NCI-H1417 (cell line): ENCODE data around the gene NEK4.

Source experiments
- DNase-seq, 3 experiments: peaks; one replicate each; lab custom pipeline; 2025; lab: John Stamatoyannopoulos, UW

The NEK4 gene

DNA sequence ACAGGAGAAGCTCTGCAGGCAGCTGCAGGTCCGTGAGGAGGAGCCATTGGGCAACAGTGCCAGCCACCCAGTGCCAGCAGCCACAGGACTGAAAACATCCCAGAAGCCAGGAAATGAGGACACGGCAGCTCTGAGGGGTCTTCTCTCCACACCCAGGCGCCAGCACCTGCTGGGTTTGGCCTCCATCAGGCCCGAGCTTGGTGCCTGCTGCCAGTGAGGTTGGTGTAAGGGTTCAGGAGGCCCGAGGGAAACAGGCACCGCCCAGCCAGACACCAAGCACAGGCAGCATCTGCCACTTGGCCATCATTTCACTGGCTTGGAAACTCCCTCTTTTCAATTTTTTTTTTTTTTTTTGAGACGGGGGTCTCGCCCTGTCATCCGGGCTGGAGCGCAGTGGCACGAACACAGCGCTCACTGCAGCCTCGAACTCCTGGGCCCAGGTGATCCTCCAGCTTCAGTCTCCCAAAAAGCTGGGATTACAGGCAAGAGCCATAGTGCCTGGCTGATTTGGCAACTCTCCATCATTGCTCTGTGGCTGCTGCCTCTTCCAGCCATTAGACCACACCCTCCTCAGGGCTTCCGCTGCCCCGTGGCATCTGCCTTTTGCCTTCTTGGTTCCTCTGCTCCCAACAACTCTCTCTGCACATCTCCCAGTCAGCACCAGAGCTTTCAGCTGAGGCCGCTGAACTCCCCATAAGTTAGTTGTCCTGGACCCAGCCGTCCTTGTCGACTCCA, 22.4 kb upstream of the NEK4 start:
- DNase-seq, result no peak

DNA sequence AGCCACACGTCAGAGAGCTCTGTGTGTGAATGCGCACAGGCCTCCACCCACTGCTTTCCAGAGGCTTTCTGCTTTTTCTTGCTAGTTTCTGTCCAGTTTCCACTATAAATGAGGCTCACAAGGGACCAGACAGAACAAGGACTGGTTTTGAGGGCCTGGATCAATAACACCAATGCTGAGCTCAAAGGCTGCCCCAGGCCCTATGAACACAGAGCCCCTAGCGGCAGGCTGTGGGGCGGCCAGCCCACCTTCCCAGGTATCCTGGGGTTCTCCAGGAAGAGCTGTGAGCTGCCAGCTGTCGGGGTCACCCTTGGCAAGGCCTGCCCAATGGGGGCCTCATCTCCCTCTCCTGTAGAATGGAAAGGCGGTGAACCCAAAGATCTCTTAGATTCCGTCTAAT, 21.7 kb upstream of the NEK4 start:
- no peak for DNase-seq

DNA sequence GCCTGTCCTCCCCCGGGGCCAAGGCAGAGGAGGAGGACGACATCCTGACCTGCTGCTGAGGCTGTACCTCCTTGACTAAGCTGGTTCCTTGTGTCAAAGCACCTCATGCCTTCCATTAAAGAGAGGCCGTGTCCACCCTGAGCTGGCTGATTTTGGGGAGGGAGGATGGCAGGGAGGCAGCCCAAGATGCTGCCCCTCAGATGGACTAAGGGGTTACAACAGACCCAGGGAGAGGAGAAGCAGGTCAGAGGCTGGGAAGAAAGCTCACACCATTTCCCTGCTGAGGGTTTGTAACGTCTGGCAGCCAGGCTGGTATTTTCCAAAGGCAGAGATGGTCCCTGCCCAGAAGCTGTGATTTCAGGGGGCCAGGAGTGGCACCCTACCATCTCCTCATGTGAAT, 21.2 kb upstream of the NEK4 start:
- no peak for DNase-seq

DNA sequence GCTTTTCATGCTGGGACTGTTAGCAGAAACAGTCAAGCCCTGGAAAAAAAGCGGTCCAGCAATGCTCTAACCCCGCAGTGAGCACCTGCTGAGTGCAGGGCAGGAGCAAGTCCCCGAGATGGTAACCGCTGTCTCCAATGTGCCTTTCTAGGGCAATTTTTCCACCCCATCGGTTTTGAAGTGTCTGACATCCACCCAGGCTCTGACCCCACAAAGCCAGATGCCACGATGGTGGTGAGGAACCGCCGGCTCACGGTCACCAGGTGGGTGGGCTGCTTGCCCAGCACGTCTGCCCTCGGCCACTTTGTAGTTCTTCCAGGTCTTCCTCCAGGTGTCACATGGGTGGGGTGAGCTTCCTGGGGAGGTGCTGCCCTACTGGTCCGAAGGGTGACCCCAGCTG, 20.6 kb upstream of the NEK4 start:
- no peak for DNase-seq

DNA sequence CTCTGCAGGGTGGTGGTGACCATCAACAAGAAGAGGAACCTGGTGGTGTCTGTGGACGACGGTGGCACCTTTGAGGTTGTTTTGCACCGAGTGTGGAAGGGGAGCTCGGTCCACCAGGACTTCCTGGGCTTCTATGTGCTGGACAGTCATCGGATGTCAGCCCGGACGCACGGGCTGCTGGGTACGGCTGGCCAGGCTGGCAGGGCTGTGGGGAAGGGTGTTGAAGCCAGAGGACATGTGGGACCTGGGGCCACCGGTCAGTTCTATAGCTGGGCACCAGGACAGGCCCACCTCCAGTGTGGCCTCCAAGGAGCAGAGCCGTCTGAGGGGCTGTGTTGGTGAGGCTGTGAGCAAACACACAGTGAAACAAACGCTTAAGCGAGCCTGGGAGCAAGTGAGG, 20.0 kb upstream of the NEK4 start:
- no peak for DNase-seq

DNA sequence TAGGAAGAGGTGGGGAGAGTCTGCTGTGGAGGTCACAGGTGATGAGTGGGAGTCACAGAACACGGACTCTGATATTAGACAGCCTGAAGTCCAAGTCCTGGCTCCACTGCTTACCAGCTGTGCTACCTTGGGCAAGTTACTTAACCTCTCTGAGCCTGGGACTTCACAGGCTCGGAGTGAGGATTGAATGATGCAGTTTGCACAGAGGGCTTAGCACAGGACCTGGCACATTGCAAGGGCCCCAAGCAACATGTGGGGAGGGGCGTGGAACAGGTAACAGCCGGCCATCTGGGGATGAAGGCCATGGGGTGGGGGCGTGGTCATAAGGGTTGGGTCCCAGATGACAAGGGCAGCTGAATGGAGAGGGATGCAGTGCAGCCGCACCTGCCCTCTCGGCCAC, 19.6 kb upstream of the NEK4 start:
- DNase-seq, result no peak

DNA sequence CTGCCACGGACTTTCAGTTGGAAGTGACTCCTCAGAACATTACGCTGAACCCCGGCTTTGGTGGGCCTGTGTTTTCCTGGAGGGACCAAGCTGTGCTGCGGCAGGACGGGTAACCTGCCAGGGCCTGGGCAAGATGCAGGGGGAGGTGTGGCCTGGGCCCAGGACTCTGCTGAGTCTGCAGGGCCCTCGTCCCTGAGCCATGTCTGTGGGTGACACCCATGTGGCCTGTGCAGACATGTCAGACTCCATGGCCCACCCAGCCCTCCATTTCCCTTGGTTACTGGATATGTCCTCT, 19.0 kb upstream of the NEK4 start:
- DNase-seq, result no peak

DNA sequence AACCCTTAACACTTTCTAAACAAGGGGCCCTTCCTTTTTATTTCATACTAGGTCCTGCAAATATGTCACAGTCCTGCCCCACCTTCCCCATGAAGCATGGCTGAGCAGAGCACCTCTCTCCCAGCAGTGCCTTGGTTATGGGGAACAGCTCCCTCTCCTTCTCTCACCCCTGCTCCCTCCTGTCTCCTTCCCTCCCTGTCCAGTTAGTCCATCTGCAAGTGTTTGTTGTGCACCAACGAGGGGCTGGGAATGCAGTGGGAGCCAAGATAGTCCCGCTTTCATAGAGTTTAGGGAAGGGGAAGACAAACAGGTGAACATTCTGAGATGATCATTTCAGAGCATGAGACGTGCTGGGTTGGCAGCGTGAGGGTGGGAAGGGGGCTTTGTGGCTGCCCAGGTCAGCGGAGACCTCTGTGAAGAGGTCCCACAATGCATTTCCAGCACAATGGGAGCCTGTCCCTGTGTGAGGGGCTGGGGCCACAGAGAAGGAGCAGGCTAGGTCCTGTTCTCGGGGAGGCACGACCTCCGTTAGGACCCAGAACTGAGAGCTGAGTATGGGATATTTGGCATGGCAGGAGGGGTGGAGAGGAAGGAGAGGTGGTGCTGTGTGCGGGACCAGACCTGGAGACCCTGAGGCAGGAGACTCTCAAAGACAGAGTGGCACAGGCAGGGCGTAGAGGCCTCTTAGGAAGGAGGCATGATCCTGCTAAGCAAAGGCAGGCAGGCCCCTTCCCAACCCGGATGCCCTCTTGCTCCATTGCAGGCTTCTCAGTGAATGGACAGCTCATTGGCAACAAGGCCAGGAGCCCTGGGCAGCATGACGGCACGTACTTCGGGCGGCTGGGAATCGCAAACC, 18.4 kb upstream of the NEK4 start:
- DNase-seq, result no peak

DNA sequence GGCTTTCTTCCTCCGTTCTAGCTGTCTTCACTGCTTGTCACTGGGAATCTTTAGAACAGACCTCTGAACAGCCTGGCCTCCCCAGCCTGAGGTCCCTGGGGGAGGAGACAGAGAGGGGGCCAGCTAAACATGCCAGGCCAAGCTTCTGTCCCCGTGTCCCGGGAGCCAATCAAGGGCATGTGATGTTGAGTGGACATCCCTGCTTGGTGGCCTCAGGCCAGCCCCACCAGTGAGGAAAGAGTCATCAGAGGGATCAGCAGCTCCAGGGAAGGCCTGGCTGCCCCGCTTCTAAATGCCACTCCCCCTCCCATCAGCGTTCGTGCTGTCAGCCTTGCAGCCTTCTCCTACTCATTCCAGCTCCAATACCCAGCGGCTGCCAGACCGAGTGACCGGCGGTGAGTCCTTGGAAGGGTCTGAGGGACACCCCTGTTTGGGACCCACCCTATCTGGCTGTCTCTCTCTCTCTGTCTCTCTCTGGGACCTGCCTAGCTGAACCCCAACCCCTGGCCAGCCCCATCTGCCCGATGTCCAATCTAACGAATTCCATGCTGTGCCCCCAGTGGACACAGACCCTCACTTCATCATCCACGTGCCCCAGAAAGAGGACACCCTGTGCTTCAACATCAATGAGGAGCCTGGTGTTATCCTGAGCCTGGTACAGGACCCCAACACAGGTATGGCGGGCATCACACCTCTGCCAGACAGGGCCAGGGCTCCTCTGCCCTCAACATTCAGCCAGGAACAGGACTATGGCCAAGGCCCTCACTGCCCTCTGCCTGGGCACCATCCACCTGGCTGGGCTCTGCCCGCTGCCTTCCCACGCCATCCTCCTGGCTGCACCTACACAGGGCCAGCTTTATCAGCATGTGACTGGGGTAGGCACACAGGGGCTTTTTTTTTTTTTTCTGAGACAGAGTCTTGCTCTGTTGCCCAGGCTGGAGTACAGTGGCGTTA, 17.2 kb upstream of the NEK4 start:
- DNase-seq, result no peak

DNA sequence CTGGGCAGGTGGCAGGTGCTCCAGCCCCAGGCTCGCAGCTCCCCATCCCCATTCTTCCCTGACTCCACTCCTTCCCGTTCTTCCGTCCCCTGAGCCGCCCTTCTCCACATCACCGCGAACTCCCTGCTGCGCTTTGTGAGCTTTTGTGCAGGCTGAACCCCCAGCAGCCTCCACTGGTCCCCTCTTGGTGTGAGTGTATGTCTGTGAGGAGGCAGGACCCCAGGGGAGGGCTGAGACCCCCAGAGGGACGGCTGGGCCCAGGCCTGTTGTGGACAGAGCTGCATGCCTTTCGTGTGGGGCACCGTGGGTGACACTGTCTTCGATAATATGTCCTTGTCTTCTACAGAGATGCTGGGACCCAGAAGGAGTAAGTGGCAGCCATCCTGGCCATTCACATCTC, 16.5 kb upstream of the NEK4 start:
- DNase-seq, result no peak

DNA sequence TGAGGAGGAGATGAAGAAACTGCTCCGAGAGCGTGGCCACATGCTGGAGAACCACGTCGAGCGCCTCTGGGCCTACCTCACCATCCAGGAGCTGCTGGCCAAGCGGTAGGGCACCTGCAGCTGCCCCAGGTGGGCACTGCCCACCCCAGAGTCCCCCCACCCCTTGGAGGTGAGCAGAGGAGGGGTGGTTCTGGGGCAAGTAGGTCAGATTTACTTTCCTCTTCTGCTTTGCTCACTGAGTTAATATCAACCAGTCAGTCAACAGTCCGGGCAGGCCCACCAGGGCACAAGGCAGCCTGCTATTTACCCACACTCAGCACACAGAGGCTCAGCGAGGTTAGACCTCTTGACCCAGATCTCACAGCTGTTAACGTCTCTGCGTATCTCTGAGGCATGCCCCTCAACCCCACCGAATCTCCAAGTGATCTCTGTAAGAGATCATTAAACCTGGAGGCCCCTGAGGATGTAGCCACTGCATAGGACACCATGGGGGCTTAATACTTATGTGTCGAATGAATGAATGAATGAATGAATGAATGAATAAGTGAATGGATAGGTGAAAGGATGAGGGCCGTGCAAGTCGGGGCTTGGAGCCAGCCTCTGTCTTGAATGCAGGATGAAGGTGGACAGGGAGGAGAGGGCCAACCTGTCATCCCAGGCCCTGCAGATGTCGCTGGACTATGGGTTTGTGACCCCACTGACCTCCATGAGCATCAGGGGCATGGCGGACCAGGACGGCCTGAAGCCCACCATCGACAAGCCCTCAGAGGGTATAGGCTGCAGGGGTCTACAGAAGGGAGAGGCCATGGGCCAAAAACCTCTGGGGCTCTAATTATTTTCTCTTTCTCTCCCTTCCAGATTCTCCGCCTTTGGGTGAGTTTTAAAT, 15.8 kb upstream of the NEK4 start:
- DNase-seq, result no peak

DNA sequence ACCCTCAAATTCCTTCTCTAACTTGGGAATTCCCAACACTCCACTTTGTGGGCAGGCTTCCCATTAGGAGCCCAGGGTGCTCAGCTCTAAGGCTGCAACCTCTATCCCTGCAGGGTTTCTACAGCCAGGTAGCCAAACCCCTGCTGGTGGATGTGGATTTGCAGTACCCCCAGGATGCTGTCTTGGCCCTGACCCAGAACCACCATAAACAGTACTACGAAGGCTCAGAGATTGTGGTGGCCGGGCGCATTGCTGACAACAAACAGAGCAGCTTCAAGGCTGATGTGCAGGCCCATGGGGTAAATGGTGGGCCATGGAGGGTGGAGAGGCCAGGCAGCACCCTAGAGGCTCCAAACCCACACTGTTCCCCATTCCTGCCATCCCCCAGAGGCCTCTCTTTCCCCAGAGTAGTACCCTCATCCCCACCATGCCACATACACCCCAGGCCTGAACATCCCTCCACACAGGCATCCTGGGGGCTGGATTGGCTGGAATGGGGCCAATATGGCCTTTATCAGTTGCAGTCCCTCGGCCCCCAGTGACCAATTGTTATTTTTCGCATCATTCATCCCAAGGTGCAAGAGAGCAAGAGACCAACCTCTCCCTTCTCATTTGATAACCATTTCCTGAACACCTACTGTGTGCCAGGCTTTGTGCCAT, 14.3 kb upstream of the NEK4 start:
- no peak for DNase-seq

DNA sequence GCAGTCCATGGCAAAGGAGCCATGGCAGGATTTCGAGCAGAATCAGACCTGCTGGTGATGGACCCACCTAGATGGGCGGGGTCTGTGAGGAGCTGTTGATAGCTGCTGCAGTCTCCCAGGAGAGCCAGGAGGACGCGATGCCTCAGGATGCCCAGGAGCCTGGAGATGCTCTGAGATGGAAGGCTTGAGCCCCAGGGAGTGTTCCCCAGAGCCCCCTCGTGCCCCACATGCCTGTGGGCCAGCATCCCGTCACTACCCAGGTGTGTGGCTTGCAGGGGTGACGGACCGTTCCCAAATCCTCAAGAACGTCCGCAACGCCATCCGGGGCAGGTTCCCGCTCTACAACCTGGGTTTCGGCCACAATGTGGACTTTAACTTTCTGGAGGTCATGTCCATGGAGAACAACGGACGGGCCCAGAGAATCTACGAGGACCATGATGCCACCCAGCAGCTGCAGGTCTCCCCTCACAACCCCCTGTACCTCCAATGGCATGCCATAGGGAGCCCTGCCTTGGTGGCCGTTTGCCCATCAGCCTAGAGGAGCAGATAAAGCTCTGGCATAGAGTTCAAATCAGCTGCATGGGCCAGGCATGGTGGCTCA, 13.4 kb upstream of the NEK4 start:
- no peak for DNase-seq

DNA sequence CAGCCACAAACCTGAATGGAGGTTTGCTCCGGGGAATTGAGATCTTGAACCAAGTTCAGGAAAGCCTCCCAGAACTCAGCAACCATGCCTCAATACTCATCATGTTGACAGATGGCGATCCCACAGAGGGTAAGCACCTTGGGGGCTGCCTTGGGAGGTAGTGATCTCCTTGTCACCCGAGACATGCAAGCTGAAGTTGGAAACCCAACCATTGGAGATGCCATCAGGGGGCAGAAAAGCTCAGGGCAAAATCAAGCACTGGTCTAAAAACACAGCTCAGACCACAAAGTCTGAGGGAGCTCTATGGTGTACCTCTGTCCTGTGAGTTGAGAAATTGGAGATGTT, 12.4 kb upstream of the NEK4 start:
- DNase-seq, result no peak

DNA sequence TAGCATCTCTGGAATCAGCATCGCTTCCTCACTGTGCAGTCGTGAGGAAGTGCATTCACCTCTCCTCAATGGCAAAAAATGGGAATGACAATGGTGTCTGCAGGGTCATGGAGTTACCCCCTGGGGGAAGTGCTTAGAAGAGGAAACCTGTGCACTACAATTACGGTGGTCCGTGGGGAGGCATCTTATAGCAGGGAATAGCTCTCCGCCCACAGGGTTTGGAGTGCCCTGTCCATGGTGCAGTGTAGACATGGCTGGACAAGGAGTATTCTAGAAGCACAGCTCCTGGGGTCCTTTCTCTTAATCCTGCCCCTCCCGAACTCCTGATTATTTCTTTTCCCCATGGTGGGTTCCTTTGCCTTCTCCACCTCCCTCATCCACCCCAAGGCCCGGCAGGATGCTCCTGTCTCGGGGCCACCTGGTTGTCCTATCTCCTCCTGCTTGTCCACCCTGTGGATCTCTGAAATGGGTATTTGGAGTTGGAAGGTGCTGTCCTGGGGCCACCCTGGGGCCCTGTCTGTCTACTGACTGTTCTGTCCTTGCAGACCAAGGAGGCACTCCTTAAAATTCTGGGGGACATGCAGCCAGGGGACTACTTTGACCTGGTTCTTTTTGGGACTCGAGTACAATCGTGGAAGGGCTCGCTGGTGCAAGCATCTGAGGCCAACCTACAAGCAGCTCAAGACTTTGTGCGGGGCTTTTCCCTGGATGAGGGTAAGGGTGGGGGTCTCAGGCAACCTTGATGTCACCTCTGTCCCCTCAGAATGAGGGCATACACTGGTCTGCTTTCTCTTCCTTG, 11.9 kb upstream of the NEK4 start:
- no peak for DNase-seq

DNA sequence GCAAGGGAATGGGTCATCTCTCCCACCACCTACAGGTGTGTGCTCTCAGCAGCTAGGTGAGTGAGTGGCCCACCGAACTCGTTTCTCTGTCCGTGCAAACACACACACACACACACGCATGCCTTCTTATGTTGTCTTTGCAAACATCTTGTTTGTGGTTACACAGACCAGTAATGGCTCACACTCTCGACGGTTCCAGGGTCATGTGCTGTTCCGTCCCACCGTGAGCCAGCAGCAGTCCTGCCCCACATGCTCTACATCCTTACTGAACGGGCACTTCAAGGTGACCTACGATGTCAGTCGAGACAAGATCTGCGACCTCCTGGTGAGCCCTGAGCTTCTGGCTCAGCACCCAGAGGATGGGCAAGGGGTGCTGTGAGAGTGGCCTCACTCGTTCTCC, 11.0 kb upstream of the NEK4 start:
- DNase-seq, result no peak

DNA sequence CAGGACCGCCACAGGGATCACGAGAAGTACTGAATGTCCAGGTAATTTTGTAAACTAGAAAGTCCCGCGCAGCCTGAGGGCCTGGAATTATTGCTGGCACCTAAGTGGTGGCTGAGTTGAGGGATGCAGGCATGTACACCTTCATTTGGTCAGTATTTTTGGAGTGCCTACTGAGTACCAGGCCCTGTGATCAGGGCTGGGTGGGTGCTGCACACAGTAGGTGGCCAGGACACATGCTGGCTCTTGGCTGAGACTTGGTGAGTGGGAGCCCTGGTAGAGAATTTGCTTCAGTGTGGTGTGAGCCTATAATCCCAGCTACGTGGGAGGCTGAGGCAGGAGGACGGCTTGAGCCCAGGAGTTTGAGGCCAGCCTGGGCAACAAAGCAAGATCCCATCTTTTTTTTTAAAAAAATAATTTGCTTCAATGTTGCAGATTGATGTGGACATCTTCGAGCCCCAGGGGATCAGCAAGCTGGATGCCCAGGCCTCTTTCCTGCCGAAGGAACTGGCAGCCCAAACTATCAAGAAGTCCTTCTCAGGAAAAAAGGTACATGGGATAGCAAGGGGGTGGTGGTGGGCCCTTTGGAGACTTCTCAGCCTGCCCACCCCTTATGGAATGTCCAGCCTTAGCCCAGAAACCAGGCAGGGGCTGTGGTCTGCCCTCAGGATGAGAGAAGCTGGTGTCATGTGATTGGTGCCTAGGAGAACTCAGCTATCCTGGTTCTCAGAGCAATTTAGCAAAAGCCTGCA, 9.3 kb upstream of the NEK4 start:
- DNase-seq, result no peak

DNA sequence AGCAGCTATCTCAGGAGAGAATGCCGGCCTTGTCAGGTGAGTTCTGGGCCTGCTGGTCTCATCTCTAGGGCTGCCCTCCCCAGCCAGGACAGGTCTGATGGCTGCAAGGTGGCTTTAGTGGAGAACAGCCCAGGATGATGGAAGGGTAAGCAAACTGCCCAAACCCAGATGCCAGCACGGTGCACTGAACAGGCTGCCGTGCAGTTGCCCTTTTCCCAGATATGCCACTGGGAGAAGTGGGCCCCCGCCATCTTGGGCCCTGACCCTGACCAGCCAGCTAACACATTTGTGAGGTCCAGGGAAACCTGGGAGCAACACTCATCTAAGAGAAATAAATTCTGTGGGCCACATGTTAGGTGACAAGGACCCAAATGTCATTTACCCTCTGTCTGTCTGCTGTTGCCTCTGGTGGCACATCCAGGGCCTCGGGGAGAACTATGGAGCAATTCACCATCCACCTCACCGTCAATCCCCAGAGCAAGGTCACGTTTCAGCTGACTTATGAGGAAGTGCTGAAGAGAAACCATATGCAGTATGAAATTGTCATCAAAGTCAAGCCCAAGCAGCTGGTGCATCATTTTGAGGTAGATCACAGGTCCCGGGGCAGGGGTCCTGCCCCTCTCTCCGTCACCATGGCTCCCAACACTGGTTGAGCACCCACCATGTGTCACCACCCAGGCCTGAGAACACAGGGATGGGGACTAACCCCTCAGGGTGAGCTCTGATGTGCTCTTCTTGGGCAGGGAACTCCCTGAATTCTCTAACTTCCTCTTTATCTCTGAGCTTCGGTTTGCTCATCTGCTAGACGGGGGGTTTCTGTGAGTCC, 8.5 kb upstream of the NEK4 start:
- DNase-seq, result no peak
